Left cardiac atrium (tissue), 4 donors: ENCODE results near the gene NMNAT2. TPM values are rescaled to one million over a fixed set of nuclear protein-coding genes. Genes with fewer than 3 reads are reported as not detected.

Experiments
- ATAC-seq, 2 donors: fragments of 200-7000 bp; cut with Tn5 transposase; one replicate each; pipeline ENCODE4 v1.9.1; 2020; ENCODE audit warnings: mild to moderate bottlenecking in 2 of 2, moderate library complexity in 2 of 2
- DNase-seq: peaks from one replicate; pipeline ENCODE4 v3.0.0-alpha.2; 2020
- intact Hi-C, 2 donors: fragments of 100-400 bp; cut with DNase I; formaldehyde crosslinking; loops; one replicate each; pipeline versions ENCODE4 v1.14.1 to v1.15.1; 2022 to 2023
- total RNA-seq, 2 donors: library from RNA; stranded (reverse); fragmentation: NEBNext Ultra II Directional; extraction: Animal tissue kit (Norgen Biotek cat#: 25700); gene quantifications; one replicate each; pipeline ENCODE4 v1.2.1, GENCODE V29; 2021
- donor health status: DM: no; HTN: yes; CAD: no.
- donor health status: DM: no; HTN: yes; CAD: no; lungs with severe emphysema.
- donor health status: DM: yes; HTN: yes; CAD: no.
- donor health status: Dilated cardiomyopathy.

Gene NMNAT2
- total RNA-seq, 2 donors from 2014 or later: 23.3 to 33.8 TPM

- ATAC-seq (peak in 1 of 2 donors; percentile 38), DNase-seq (no peak)
- intact Hi-C loops: no loop called here
Observed at GRCh38 chr1:183296782-183297181, 121.4 kb downstream of the NMNAT2 start.

- no peak for DNase-seq
- no peak for ATAC-seq
- intact Hi-C loops: no loop called here
Observed at GRCh38 chr1:183295521-183295920, 122.7 kb downstream of the NMNAT2 start.

GRCh38 chr1:183293876-183294275 is 124.3 kb downstream of the NMNAT2 start:
- intact Hi-C loops: no loop called here
- ATAC-seq (no peak), DNase-seq (no peak)

GRCh38 chr1:183293241-183293640 is 124.9 kb downstream of the NMNAT2 start:
- DNase-seq: no peak
- intact Hi-C loops: no loop called here
- ATAC-seq: peak in 1 of 2 donors; percentile 11

- intact Hi-C loops: no loop called here
- DNase-seq: peak; percentile 57
- no peak for ATAC-seq
Observed at GRCh38 chr1:183291802-183292514, 126.2 kb downstream of the NMNAT2 start.

- no peak for ATAC-seq
- intact Hi-C loops: no loop called here
- DNase-seq: no peak
Observed at GRCh38 chr1:183291216-183291762, 126.9 kb downstream of the NMNAT2 start.

GRCh38 chr1:183290628-183291027 is 127.6 kb downstream of the NMNAT2 start:
- no peak for DNase-seq
- ATAC-seq: no peak
- intact Hi-C loops: no loop called here

- DNase-seq (no peak), ATAC-seq (peak; percentile 35 to 62)
- intact Hi-C loops: loop anchor here (10.0 kb wide), 2 partner anchors 186 to 256 kb away; partner anchors contain the start of gene SMG7 (in 2 of the 2)
Observed at GRCh38 chr1:183289051-183289496, 129.1 kb downstream of the NMNAT2 start.

GRCh38 chr1:183288583-183288982 is 129.6 kb downstream of the NMNAT2 start:
- intact Hi-C loops: loop anchor here (10.0 kb wide), 2 partner anchors 186 to 256 kb away; partner anchors contain the start of gene SMG7 (in 2 of the 2)
- DNase-seq (no peak), ATAC-seq (no peak)

GRCh38 chr1:183287191-183287675 is 130.9 kb downstream of the NMNAT2 start:
- ATAC-seq: peak; percentile 87 to 90
- intact Hi-C loops: loop anchor here (10.0 kb wide), 2 partner anchors 188 to 258 kb away; partner anchors contain the start of gene SMG7 (in 2 of the 2)
- peak; percentile 85 for DNase-seq

GRCh38 chr1:183285746-183286145 is 132.4 kb downstream of the NMNAT2 start:
- DNase-seq: no peak
- intact Hi-C loops: loop anchor here (10.0 kb wide), 2 partner anchors 189 to 259 kb away; partner anchors contain the start of gene SMG7 (in 2 of the 2)

GRCh38 chr1:183285256-183285655 is 132.9 kb downstream of the NMNAT2 start:
- no peak for ATAC-seq
- intact Hi-C loops: loop anchor here (10.0 kb wide), 2 partner anchors 190 to 260 kb away; partner anchors contain the start of gene SMG7 (in 2 of the 2)
- DNase-seq: no peak

More at GRCh38 chr1:183285746-183286145, 132.4 kb downstream of the NMNAT2 start:
- ATAC-seq: no peak

- intact Hi-C loops: loop anchor here (5.0 to 10.0 kb wide), 3 partner anchors 191 to 338 kb away; partner anchors contain the start of gene SMG7 (in 2 of the 2)
- DNase-seq (no peak), ATAC-seq (no peak)
Observed at GRCh38 chr1:183284086-183284485, 134.1 kb downstream of the NMNAT2 start.

GRCh38 chr1:183283286-183283685 is 134.9 kb downstream of the NMNAT2 start:
- DNase-seq (no peak), ATAC-seq (no peak)
- intact Hi-C loops: loop anchor here (5.0 to 10.0 kb wide), 3 partner anchors 192 to 339 kb away; partner anchors contain the start of gene SMG7 (in 2 of the 2)

- intact Hi-C loops: loop anchor here (5.0 to 10.0 kb wide), 3 partner anchors 193 to 340 kb away; partner anchors contain the start of gene SMG7 (in 2 of the 2)
- DNase-seq (no peak), ATAC-seq (peak in 1 of 2 donors; percentile 3)
Observed at GRCh38 chr1:183282101-183282855, 135.9 kb downstream of the NMNAT2 start.

- intact Hi-C loops: loop anchor here (1.0 to 10.0 kb wide), 4 partner anchors 37 to 341 kb away; partner anchors contain the start of gene SMG7 (in 2 of the 2)
- ATAC-seq (peak; percentile 83 to 85), DNase-seq (peak; percentile 90)
Observed at GRCh38 chr1:183281553-183282091, 136.6 kb downstream of the NMNAT2 start.

GRCh38 chr1:183281039-183281438 is 137.1 kb downstream of the NMNAT2 start:
- intact Hi-C loops: loop anchor here (1.0 to 10.0 kb wide), 4 partner anchors 37 to 341 kb away; partner anchors contain the start of gene SMG7 (in 2 of the 2)
- peak in 1 of 2 donors; percentile 29 for ATAC-seq
- DNase-seq: peak; percentile 57

GRCh38 chr1:183279835-183280234 is 138.3 kb downstream of the NMNAT2 start:
- peak; percentile 57 for DNase-seq
- ATAC-seq: peak in 1 of 2 donors; percentile 10
- intact Hi-C loops: loop anchor here (5.0 to 10.0 kb wide), 3 partner anchors 195 to 342 kb away; partner anchors contain the start of gene SMG7 (in 2 of the 2)
